OCI-LY1 (cell line): ENCODE data around the gene ABR.

Experiments used
- H2AFZ ChIP-seq: fragments of 200-600 bp; sonication (generic), shearing (Covaris generic); 2 replicates; pipeline ENCODE4 v1.6.0; 2014; ENCODE audit warnings: antibody characterized with exemption, mild to moderate bottlenecking, low read length
- H3F3A ChIP-seq: fragments of 200-600 bp; sonication (generic), shearing (Covaris generic); 2 replicates; pipeline ENCODE4 v1.6.0; 2014; ENCODE audit warnings: mild to moderate bottlenecking, antibody characterized with exemption, low read length, moderate library complexity; ENCODE audit not compliant: insufficient read depth
- H3K27ac ChIP-seq: fragments of 200-600 bp; sonication (generic); 2 replicates; pipeline ENCODE4 v1.5.1; 2014; ENCODE audit warnings: low read length, mixed run types, mild to moderate bottlenecking, low read depth; ENCODE audit not compliant: poor library complexity, severe bottlenecking
- H3K27me3 ChIP-seq: fragments of 200-600 bp; sonication (generic); 2 replicates; pipeline ENCODE4 v1.6.0; 2014; ENCODE audit warnings: antibody characterized with exemption, mild to moderate bottlenecking, low read length, moderate library complexity; ENCODE audit not compliant: insufficient read depth
- H3K36me3 ChIP-seq: fragments of 200-600 bp; sonication (generic); 2 replicates; pipeline ENCODE4 v1.6.1; 2014; ENCODE audit warnings: mild to moderate bottlenecking, antibody characterized with exemption, low read length, moderate library complexity, mixed read lengths; ENCODE audit not compliant: insufficient read depth
- H3K4me1 ChIP-seq: fragments of 200-600 bp; sonication (generic); 2 replicates; pipeline ENCODE4 v1.5.1; 2014; ENCODE audit warnings: mild to moderate bottlenecking, low read length, moderate library complexity; ENCODE audit not compliant: insufficient read depth, severe bottlenecking
- H3K4me2 ChIP-seq: fragments of 200-600 bp; sonication (generic), shearing (Covaris generic); 2 replicates; pipeline ENCODE4 v1.6.1; 2014; ENCODE audit warnings: low read length
- H3K4me3 ChIP-seq: fragments of 200-600 bp; sonication (generic); 2 replicates; pipeline ENCODE4 v1.5.1; 2014; ENCODE audit warnings: low read length, low read depth, mild to moderate bottlenecking, mixed read lengths; ENCODE audit not compliant: poor library complexity, severe bottlenecking
- H3K79me2 ChIP-seq: fragments of 200-600 bp; shearing (Covaris generic); 2 replicates; pipeline ENCODE4 v1.6.1; 2016; ENCODE audit warnings: mixed run types, low read length, mixed read lengths; ENCODE audit not compliant: insufficient read depth
- H3K9ac ChIP-seq: fragments of 200-600 bp; sonication (generic), shearing (Covaris generic); 2 replicates; pipeline ENCODE4 v1.6.1; 2014; ENCODE audit warnings: mild to moderate bottlenecking, low read length, mixed read lengths
- H3K9me2 ChIP-seq: fragments of 200-600 bp; sonication (generic), shearing (Covaris generic); 2 replicates; pipeline ENCODE4 v1.6.1; 2014; ENCODE audit warnings: low read depth, mild to moderate bottlenecking, low read length, mixed read lengths
- H3K9me3 ChIP-seq: fragments of 200-600 bp; shearing (Covaris generic); 2 replicates; pipeline ENCODE4 v1.6.1; 2014; ENCODE audit warnings: low read length, mixed read lengths
- H4K20me1 ChIP-seq: fragments of 200-600 bp; sonication (generic), shearing (Covaris generic); 2 replicates; pipeline ENCODE4 v1.6.0; 2016; ENCODE audit warnings: mild to moderate bottlenecking, low read length; ENCODE audit not compliant: insufficient read depth
- EZH2 ChIP-seq: fragments of 200-600 bp; sonication (generic), shearing (Covaris generic); IDR thresholded peaks from 2 replicates; pipeline ENCODE4 v1.8.0; 2017; ENCODE audit warnings: borderline replicate concordance, mixed run types, mild to moderate bottlenecking, antibody characterized with exemption, low read length, moderate library complexity, mixed read lengths
- TF ChIP-seq, protein P1 (sequence below): fragments of 200-600 bp; sonication (generic), shearing (Covaris generic); IDR thresholded peaks from 2 replicates; pipeline ENCODE4 v1.5.1; 2017; ENCODE audit warnings: mild to moderate bottlenecking, antibody characterized with exemption, low read length, moderate library complexity, mixed read lengths

Gene ABR

DNA sequence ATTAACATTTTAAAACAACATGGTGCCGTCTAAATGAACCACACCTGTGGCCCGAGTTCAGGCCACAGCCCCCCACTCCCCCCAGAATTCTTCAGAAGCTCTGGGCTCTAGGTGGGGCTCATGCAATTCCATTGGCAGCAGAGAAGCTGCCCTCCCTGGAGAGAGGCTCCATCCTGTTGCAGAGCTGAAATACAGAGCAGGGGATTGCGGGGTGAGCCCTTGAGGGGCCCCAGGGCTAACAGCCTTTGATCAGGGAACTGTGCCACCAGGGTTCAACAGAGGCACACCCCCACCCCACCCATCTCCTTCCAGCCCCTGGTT is 69.3 kb downstream of the ABR start:
- peaks cover 29% of the 10 kb centered on the region for H3K4me1 ChIP-seq

DNA sequence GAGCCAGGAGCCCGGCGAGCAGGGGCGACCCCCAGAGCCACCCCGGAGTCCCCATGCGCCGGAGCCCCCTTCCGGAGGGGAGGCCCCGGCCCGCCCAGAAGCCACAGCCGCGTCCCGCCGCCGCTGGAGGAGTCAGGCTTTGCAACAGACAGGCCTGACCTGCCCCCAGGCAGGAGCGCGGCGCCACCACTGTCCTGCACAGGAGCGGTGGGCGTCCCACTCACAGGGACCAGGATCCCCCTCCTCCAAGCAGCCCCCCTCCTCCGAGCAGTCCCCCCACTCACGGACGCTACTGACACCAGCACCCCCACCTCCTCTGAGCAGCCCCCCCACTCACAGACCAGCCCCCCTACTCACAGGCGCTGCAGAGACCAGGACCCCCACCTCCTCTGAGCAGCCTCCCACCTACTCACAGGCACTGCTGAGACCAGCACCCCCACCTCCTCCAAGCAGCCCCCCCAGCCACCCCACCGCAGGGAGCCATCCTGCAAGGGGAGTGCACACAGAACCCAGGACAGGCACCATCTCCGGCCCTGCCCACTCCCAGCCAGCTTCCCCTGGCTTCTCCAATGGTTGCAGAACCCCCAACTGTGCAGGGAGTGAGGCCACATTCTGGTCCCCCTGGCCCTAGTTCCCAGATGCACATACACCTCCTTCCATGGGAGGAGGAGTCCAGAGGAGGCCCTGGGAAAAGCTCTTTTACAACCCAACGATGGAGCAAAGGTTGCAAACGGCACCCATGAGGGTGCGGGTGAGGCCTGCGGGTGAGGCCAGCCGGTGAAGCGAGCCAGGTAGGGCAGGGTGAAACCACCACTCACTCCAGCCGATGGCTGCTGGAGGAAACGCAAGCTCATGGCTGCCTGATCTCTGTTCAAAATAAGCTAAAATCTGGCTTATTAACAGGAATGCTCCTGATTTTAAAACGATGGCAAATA is 69.9 kb downstream of the ABR start:
- Histone ChIP-seq H3K27me3 (no peaks in the 10 kb centered on the region), H3K4me2 (peak overlapping the region; percentile 81), H3K9me2 (no peaks in the 10 kb centered on the region), H3K79me2 (no peaks in the 10 kb centered on the region), H2AFZ (no peak overlapping the region), H3F3A (no peaks in the 10 kb centered on the region), H3K4me1 (peaks cover 29% of the 10 kb centered on the region), H3K4me3 (peak overlapping the region; percentile 64), H4K20me1 (no peaks in the 10 kb centered on the region), H3K27ac (peak overlapping the region; percentile 49), H3K36me3 (no peaks in the 10 kb centered on the region), H3K9me3 (no peaks in the 10 kb centered on the region), H3K9ac (peak overlapping the region; percentile 58)
- TF ChIP-seq, protein P1, sequence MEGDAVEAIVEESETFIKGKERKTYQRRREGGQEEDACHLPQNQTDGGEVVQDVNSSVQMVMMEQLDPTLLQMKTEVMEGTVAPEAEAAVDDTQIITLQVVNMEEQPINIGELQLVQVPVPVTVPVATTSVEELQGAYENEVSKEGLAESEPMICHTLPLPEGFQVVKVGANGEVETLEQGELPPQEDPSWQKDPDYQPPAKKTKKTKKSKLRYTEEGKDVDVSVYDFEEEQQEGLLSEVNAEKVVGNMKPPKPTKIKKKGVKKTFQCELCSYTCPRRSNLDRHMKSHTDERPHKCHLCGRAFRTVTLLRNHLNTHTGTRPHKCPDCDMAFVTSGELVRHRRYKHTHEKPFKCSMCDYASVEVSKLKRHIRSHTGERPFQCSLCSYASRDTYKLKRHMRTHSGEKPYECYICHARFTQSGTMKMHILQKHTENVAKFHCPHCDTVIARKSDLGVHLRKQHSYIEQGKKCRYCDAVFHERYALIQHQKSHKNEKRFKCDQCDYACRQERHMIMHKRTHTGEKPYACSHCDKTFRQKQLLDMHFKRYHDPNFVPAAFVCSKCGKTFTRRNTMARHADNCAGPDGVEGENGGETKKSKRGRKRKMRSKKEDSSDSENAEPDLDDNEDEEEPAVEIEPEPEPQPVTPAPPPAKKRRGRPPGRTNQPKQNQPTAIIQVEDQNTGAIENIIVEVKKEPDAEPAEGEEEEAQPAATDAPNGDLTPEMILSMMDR = no peak
- TF ChIP-seq EZH2 = no peak

More for the DNA sequence above, 69.3 kb downstream of the ABR start:
- no peaks in the 10 kb centered on the region for H3K9me3 ChIP-seq
- peak overlapping the region; percentile 81; the same call in 1 of the 2 replicates for H3K4me2 ChIP-seq
- H3K79me2 ChIP-seq = no peaks in the 10 kb centered on the region
- H3F3A ChIP-seq = no peaks in the 10 kb centered on the region
- TF ChIP-seq, protein P1 = no peak
- no peak for TF ChIP-seq EZH2
- H4K20me1 ChIP-seq = no peaks in the 10 kb centered on the region
- H3K27ac ChIP-seq = peak overlapping the region; percentile 49
- peak overlapping the region; percentile 64 for H3K4me3 ChIP-seq
- H3K9me2 ChIP-seq = no peaks in the 10 kb centered on the region
- no peaks in the 10 kb centered on the region for H3K36me3 ChIP-seq
- no peaks in the 10 kb centered on the region for H3K27me3 ChIP-seq
- peak overlapping the region; percentile 58; the same call in 1 of the 2 replicates for H3K9ac ChIP-seq
- H2AFZ ChIP-seq = no peak overlapping the region

DNA sequence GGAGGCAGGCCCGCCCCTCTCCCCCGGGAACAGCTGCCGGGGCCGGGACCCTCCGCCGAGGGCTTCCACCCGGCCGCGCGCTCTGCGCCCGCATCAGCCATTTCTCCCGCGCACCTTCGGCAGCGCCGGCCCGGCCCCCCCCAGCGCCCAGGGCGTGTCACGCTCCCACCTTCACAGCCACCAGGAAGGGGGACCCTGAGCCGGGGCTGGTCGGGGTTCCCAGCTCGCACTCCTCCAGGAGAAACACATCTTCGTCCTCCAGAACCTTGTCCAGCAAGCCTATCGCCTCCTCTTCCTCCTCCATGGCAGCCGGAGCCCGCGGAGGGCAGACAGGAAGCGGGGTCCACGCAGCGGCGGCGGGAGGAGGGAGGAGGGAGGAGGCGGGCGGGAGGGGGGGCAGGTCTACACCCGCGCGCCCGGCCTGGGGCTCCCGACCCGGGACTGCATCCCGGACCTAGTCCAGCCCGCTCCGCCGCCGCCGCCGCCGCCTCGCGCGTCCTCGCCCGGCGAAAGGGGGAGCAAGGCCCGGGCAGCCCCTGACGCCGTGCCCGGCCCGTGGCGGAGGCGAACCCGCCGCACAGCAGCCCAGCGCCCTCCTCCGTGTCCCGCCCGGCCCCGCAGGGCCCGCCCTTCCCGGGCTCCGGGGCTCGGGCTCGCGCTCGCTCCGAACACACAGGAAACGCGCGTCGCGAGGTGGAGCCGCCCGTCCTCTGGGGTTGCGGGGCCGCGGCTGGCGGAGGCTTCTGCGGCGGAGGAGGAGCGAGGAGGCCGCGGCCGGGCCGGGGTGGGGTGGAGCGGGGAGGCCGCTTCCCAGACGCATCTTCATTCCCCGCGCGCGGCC is 70.8 kb downstream of the ABR start:
- Histone ChIP-seq H2AFZ (no peak overlapping the region), H3K79me2 (no peaks in the 10 kb centered on the region), H3K9me3 (no peaks in the 10 kb centered on the region), H4K20me1 (no peaks in the 10 kb centered on the region), H3K4me3 (peak overlapping the region; percentile 64), H3K4me2 (peak overlapping the region; percentile 81), H3F3A (no peaks in the 10 kb centered on the region), H3K9ac (peak overlapping the region; percentile 67), H3K9me2 (no peaks in the 10 kb centered on the region), H3K4me1 (peaks cover 29% of the 10 kb centered on the region), H3K36me3 (no peaks in the 10 kb centered on the region), H3K27me3 (no peaks in the 10 kb centered on the region), H3K27ac (no peak overlapping the region)
- TF ChIP-seq, protein P1 = no peak
- TF ChIP-seq EZH2 = no peak
